GM20000 (cell line): ENCODE measurements around the gene TFPI2.

Experiments
- DNase-seq: peaks from one replicate; pipeline ENCODE4 v3.0.0; 2012; ENCODE audit warnings: low spot score
- CTCF ChIP-seq: IDR thresholded peaks from 2 replicates; pipeline ENCODE4 v1.5.1; 2012; ENCODE audit warnings: mild to moderate bottlenecking, control low read depth; ENCODE audit errors: extremely low read depth, missing control alignments

TFPI2 gene

GRCh38 chr7:93895859-93896600 lies 5.5 kb upstream of the TFPI2 start:
- no peak for DNase-seq
- no peak for TF ChIP-seq CTCF

GRCh38 chr7:93894966-93895640 lies 4.5 kb upstream of the TFPI2 start:
- TF ChIP-seq CTCF = no peak
- no peak for DNase-seq

GRCh38 chr7:93894426-93894825 lies 3.9 kb upstream of the TFPI2 start:
- DNase-seq = no peak
- TF ChIP-seq CTCF = no peak

- no peak for TF ChIP-seq CTCF
- peak; percentile 27 for DNase-seq
Measured at GRCh38 chr7:93890041-93890463, 501 bp downstream of the TFPI2 start.

GRCh38 chr7:93889261-93889660 lies 1.3 kb downstream of the TFPI2 start:
- no peak for DNase-seq
- no peak for TF ChIP-seq CTCF

GRCh38 chr7:93884541-93884940 lies 6.0 kb downstream of the TFPI2 start:
- TF ChIP-seq CTCF = no peak
- DNase-seq = no peak

GRCh38 chr7:93883917-93884345 lies 6.6 kb downstream of the TFPI2 start:
- DNase-seq = no peak
- TF ChIP-seq CTCF = no peak
